Measurements from ENCODE around the gene SREK1.

SREK1 gene

DNA sequence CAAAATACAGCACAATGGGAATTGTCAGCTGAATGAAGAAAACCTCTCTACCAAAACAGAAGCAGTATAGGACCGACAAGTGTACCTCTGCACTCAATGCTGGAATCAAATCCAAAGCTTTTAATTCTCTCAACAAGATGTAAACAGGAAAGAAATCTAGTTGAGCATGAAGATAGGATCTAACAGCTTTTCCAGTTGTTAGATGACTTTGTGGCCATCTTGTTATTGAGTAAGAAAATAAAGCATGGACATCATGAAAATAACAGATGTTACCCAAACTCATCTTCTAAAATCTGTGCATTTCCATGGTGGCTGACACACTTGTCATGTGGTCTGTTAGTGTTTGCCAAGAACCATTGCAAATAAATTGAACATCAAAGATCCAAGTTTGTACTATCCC lies 34.7 kb downstream of the SREK1 start:
- H3K36me3 ChIP-seq: peaks cover 73% of the 10 kb centered on the region
- H3K4me1 ChIP-seq: no peaks in the 10 kb centered on the region
- no peak overlapping the region for H3K4me3 ChIP-seq (ENCODE audit: low read depth, low read length)
- no peaks in the 10 kb centered on the region for H3K9me3 ChIP-seq
- no peak for TF ChIP-seq CTCF (IDR thresholded peaks at IDR 0.05; ENCODE audit: low read depth, low read length)
- DNase-seq: no peak
- no peaks in the 10 kb centered on the region for H3K27me3 ChIP-seq

DNA sequence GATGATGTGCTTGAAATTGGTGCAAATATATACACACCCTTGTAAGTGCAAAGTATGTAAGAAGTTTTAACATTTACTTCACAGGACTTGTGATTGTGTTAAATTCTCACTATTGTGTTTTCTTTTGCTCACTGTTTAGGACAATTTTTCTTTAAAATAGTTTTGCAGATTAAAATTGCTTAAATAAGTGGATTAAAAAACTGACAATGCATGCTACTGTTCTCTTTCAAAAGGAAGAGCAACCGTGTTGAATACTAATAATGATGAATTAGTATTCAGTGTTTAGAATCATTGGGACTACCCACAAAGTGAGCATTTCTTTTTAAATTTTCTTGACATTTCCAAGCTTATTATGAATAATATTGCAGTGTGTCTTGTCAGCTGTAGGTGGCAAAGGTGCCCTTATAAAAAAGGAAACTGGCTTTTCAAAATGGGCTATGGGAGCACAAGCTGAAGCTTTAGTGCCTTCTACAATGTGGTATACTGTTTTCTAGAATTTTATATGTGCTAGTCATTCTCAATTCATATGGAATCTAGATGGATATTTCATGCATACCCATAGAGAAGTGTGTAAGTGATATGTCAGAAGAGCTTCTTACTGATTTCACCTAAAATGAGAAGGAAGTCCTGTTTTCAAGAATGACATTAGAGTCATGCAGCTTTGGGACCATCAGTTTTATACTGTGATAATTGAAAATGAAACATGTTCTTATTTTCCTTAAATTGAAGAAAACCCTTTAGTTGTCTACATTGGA lies 35.4 kb downstream of the SREK1 start:
- no peak for TF ChIP-seq CTCF (IDR thresholded peaks at IDR 0.05; ENCODE audit: low read depth, low read length)
- H3K4me1 ChIP-seq: no peaks in the 10 kb centered on the region
- no peaks in the 10 kb centered on the region for H3K9me3 ChIP-seq
- no peak overlapping the region for H3K4me3 ChIP-seq (ENCODE audit: low read depth, low read length)
- peaks cover 66% of the 10 kb centered on the region for H3K36me3 ChIP-seq
- H3K27me3 ChIP-seq: no peaks in the 10 kb centered on the region
- DNase-seq: no peak

- H3K27me3 ChIP-seq: no peaks in the 10 kb centered on the region
- no peak for TF ChIP-seq CTCF (IDR thresholded peaks at IDR 0.05; ENCODE audit: low read depth, low read length)
- peaks cover 56% of the 10 kb centered on the region for H3K36me3 ChIP-seq
- DNase-seq: no peak
- no peaks in the 10 kb centered on the region for H3K4me1 ChIP-seq
- H3K4me3 ChIP-seq (ENCODE audit: low read depth, low read length): no peak overlapping the region
- no peaks in the 10 kb centered on the region for H3K9me3 ChIP-seq
Measured at GRCh38 chr5:66180282-66181155, 36.4 kb downstream of the SREK1 start.

GRCh38 chr5:66186108-66186507 lies 42.0 kb downstream of the SREK1 start:
- Histone ChIP-seq H3K36me3 (peaks cover 10% of the 10 kb centered on the region), H3K4me1 (no peaks in the 10 kb centered on the region), H3K9me3 (no peaks in the 10 kb centered on the region), H3K27me3 (no peaks in the 10 kb centered on the region), H3K4me3 (ENCODE audit: low read depth, low read length) (no peak overlapping the region)
- no peak for DNase-seq
- no peak for TF ChIP-seq CTCF (IDR thresholded peaks at IDR 0.05; ENCODE audit: low read depth, low read length)

DNA sequence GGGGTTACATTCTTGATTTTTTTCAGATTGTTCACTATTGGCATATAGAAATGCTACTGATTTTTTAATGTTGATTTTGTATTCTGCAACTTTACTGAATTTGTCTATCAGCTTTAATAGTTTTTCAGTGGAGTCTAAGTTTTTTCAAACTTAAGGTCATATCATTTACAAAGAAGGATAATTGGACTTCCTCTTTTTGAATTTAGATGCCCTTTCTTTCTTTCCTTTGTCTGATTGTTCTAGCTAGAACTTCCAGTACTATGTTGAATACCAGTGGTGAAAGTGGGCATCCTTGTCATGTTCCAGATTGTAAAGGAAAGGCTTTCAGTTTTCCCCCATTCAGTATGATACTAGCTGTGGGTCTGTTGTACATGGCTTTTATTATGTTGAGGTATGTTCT lies 49.3 kb downstream of the SREK1 start:
- Histone ChIP-seq H3K36me3 (no peaks in the 10 kb centered on the region), H3K4me3 (ENCODE audit: low read depth, low read length) (no peak overlapping the region), H3K9me3 (no peaks in the 10 kb centered on the region), H3K27me3 (no peaks in the 10 kb centered on the region), H3K4me1 (no peaks in the 10 kb centered on the region)
- TF ChIP-seq CTCF (IDR thresholded peaks at IDR 0.05; ENCODE audit: low read depth, low read length): no peak
- DNase-seq: no peak
